ENCODE data around the gene FAM131A.
"Not testable (repeated sequence)": the region's sequence is repeated elsewhere in the genome, so short reads cannot be mapped to it uniquely, and the experiment has no call there.

FAM131A gene

GRCh38 chr3:184317201-184317600 is 20.2 kb upstream of the FAM131A start:
- DNase-seq: no peak

DNA sequence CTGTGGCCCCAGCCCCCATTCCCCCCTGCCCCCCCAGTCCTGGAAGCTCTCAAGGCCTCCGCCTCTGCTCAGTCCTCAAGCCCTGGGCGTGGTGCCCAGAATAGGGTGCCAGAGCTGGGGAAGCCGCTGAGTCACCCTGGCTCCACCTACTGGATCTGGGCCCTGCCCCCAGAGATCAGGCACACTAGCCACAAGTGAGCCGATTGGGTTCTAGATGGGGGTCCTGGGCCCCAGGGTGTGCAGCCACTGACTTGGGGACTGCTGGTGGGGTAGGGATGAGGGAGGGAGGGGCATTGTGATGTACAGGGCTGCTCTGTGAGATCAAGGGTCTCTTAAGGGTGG is 17.3 kb upstream of the FAM131A start:
- DNase-seq: no peak

GRCh38 chr3:184321666-184322065 is 15.7 kb upstream of the FAM131A start:
- DNase-seq: no peak

DNA sequence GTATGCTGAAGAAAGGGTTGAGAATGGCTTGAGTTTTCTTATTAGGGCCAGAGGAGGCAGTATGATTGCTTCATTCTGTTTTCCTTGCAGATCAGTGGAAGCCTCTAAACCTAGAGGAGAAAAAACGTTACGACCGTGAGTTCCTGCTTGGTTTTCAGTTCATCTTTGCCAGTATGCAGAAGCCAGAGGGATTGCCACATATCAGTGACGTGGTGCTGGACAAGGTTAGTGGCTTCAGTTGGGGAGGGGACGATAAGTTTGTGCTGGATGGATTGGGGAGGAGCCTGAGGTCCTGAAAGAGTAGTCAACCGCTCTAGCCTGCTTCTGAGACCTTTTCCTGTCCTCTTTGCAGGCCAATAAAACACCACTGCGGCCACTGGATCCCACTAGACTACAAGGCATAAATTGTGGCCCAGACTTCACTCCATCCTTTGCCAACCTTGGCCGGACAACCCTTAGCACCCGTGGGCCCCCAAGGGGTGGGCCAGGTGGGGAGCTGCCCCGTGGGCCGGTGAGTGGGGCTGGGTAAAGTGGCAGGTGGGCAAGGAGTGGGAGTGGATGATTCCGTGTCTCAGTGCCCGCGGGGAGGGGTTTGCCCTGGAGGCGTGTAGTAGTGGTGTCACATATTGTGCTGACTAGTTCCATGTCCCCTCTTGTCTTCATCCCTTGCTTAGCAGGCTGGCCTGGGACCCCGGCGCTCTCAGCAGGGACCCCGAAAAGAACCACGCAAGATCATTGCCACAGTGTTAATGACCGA is 14.5 kb upstream of the FAM131A start:
- DNase-seq: no peak

DNA sequence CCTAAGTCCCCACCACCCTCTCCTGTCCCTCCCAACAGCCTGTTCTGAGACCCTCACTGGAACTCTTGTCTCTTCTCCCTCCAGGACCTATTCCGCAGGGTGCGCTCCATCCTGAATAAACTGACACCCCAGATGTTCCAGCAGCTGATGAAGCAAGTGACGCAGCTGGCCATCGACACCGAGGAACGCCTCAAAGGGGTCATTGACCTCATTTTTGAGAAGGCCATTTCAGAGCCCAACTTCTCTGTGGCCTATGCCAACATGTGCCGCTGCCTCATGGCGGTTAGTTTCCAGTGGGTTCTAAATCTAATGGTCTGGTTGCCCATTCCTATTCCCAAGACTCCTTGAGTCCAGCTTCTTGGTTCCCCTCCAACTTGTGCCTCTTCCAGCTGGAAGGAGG is 13.7 kb upstream of the FAM131A start:
- DNase-seq: no peak

GRCh38 chr3:184325269-184325668 is 12.1 kb upstream of the FAM131A start:
- no peak for DNase-seq

GRCh38 chr3:184325715-184326369 is 11.6 kb upstream of the FAM131A start:
- DNase-seq: no peak

GRCh38 chr3:184327171-184327570 is 10.2 kb upstream of the FAM131A start:
- DNase-seq: no peak

DNA sequence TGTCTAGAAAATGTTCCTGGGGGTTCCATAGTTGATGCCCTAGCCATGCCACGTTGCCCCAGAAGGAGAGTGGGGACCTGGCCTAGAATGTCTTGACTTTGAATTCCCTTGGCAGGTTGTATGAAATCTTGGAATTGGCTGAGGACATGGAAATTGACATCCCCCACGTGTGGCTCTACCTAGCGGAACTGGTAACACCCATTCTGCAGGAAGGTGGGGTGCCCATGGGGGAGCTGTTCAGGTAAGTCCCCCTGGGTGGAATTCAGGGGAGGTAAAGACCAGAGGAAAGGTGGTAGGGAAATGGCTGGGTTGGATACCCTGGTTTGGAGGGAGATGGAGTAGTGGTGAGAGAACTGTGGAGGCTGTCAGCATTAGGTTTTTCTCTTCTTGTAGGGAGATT is 8.9 kb upstream of the FAM131A start:
- DNase-seq: no peak

GRCh38 chr3:184332370-184333090 is 4.9 kb upstream of the FAM131A start:
- no peak for DNase-seq

GRCh38 chr3:184333190-184333589 is 4.2 kb upstream of the FAM131A start:
- DNase-seq: no peak

- DNase-seq: no peak
These were observed 3.7 kb upstream of the FAM131A start for GRCh38 chr3:184333700-184334099.

DNA sequence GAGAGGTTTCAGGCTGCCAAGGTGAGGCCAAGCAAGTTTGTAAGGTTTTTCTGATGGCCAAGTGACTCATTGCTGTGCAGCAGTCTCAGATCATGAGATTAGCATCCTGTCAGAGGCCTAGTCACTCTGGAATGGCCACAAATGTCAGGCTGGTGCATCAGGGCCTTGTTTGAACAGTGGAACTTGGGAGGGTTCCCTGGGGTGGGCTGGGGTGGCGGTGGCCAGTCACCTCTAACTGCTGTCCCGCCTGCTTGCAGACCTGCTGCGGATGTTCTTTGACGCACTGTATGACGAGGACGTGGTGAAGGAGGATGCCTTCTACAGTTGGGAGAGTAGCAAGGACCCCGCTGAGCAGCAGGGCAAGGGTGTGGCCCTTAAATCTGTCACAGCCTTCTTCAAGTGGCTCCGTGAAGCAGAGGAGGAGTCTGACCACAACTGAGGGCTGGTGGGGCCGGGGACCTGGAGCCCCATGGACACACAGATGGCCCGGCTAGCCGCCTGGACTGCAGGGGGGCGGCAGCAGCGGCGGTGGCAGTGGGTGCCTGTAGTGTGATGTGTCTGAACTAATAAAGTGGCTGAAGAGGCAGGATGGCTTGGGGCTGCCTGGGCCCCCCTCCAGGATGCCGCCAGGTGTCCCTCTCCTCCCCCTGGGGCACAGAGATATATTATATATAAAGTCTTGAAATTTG is 2.8 kb upstream of the FAM131A start:
- no peak for DNase-seq

GRCh38 chr3:184335291-184335660 is 2.1 kb upstream of the FAM131A start:
- DNase-seq: no peak

- DNase-seq: no peak
These were observed 1.5 kb upstream of the FAM131A start for GRCh38 chr3:184335661-184336546.

DNA sequence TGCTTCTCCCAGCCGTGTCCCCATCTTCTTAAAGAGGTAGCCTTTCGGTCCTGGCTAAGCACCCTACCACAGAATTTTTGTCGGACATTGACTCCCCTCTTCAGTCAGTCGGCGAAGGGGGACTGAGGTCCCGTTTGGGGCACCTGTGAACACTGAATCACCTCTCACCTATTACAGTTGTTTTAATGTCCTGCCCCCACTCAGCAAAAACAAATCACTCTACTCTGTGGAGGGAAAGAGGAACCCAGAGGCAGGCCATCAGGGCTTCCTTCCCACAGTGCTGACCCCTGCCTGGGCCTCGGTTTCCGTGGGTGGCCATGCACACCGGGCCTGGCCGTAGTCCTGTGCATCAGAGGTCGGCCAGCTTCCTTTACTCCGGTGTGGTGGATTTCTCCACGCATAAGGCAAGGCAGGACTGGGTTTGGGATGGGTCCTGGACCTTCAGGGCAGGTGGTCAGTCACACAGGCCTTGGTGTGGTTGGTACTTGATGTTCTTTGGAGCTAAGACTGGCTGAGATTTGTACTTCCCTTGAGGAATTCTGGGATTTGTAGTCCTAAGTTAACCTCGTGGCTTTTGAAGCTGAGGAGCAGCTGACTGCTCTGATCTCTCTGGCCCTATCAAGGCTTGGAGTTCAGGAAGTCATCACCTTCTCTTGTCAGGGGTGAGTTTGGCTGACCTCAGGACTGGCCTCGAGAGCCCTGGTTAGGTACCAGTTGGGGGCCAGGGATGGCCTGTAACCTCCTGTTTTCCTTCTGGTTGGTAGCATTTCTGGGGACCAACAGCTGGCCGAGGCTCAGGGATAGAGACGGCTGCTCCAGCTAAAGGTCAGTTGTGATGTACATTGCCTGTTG is 627 bp upstream of the FAM131A start:
- no peak for DNase-seq

- no peak for DNase-seq
These were observed 581 bp downstream of the FAM131A start for GRCh38 chr3:184337981-184338380.

GRCh38 chr3:184338511-184338945 is 1.1 kb downstream of the FAM131A start:
- DNase-seq: no peak

DNA sequence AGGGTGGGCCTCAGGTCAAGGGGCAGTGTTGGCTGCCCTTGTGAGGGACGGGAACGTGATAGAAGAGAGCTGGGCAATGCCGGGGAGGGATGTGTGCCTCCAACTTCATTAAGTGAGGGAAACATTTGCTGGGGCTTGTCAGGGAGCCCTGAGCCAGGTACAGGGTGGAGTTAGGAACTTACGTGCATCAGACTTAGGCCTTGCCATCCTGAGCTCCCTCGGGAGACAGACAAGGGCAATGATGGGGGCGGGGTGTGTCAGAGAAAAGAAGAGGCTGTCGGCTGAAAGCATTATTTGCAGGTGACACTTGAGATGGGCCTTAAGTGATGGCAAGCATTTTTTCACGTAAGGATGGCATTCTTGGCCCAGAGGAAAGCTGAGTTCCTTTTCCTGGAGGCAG is 1.6 kb downstream of the FAM131A start:
- no peak for DNase-seq

- not testable (repeated sequence) for DNase-seq
These were observed 2.2 kb downstream of the FAM131A start for GRCh38 chr3:184339451-184340135.

DNA sequence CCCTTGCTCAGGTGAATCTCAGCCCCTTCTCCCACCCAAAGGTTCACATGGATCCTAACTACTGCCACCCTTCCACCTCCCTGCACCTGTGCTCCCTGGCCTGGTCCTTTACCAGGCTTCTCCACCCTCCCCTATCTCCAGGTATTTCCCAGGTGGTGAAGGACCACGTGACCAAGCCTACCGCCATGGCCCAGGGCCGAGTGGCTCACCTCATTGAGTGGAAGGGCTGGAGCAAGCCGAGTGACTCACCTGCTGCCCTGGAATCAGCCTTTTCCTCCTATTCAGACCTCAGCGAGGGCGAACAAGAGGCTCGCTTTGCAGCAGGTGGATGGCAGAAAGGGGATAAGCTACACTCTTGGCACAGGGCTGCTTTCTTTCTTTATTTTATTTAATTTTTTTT is 4.5 kb downstream of the FAM131A start:
- DNase-seq: no peak

Data from NCI-H1048 (cell line).